GM12875 (cell line): ENCODE data around the gene NUDT13.

ENCODE experiments used
- H3K4me3 ChIP-seq: one replicate; pipeline ENCODE4 v1.5.1; 2011; ENCODE audit warnings: low read depth, low read length, control low read depth
- CTCF ChIP-seq: IDR thresholded peaks from 2 replicates; pipeline ENCODE4 v1.5.1; 2011; ENCODE audit warnings: low read depth, mild to moderate bottlenecking, control low read depth, inconsistent platforms, low read length, moderate library complexity, borderline replicate concordance; ENCODE audit not compliant: insufficient read depth

NUDT13 gene

GRCh38 chr10:73172867-73173266 is 62.6 kb downstream of the NUDT13 start:
- H3K4me3 ChIP-seq: no peak overlapping the region
- TF ChIP-seq CTCF: no peak

GRCh38 chr10:73174148-73174925 is 64.1 kb downstream of the NUDT13 start:
- TF ChIP-seq CTCF: no peak
- H3K4me3 ChIP-seq: no peak overlapping the region
